K562 (cell line): ENCODE data around the gene CDT1. TPM values are rescaled to one million over a fixed set of nuclear protein-coding genes. Genes with fewer than 3 reads are reported as not detected.
A peak's percentile ranks its signal among the peaks of the same experiment; 100 is the strongest.

Experiments used
- CBX1 ChIP-seq: sonication (generic); IDR thresholded peaks from 2 replicates; pipeline ENCODE4 v1.6.1; 2016; ENCODE audit warnings: antibody characterized with exemption, low read depth, mild to moderate bottlenecking
- CBX2 ChIP-seq: fragments of 200-600 bp; sonication (generic); IDR thresholded peaks from one replicate; pipeline ENCODE4 v1.6.1; 2012; ENCODE audit warnings: mild to moderate bottlenecking, low read length, inconsistent platforms; ENCODE audit not compliant: insufficient read depth, poor library complexity, severe bottlenecking
- CHD7 ChIP-seq: fragments of 200-600 bp; sonication (generic); IDR thresholded peaks from one replicate; pipeline ENCODE4 v1.6.1; 2012; ENCODE audit warnings: mild to moderate bottlenecking, low read depth, low read length, inconsistent platforms
- MYC ChIP-seq, 2 experiments: fragments of 250-450 bp in 1 of 2; sonication (Bioruptor Pico) in 1 of 2; IDR thresholded peaks; 2 replicates each; pipeline versions ENCODE4 v1.5.1 to v1.6.1; 2012 to 2021; ENCODE audit warnings: low read depth in 2 of 2, borderline replicate concordance in 1 of 2, improper control_type of control experiment in 1 of 2, low read length in 1 of 2, mild to moderate bottlenecking in 1 of 2, moderate library complexity in 1 of 2
- POLR3G ChIP-seq: IDR thresholded peaks from 2 replicates; pipeline ENCODE4 v1.6.1; 2011; ENCODE audit not compliant: insufficient read length, insufficient replicate concordance; ENCODE audit errors: extremely low read depth
- ZNF197 ChIP-seq: fragments of 200-800 bp; sonication (Bioruptor generic); IDR thresholded peaks from 2 replicates; pipeline ENCODE4 v1.6.1; 2016; ENCODE audit warnings: low read depth, missing genetic modification characterization, missing compliant biosample characterization
- polyA plus RNA-seq, 8 experiments: library from polyadenylated mRNA; depleted of rRNA in 4 of 8; stranded (reverse) in 5 of 8; unstranded in 3 of 8; fragments of >200 nt; fragmentation: Nextera tagmentation in 2 of 8; fragmentation: Illumina TruSeq in 1 of 8; extraction: Ambion mirVana in 2 of 8; extraction: Trizol in 1 of 8; gene quantifications; 2 replicates each; pipeline versions ENCODE4 v1.2.1 to v1.2.3, GENCODE V29; 2011 to 2014; ENCODE audit warnings: inconsistent platforms in 1 of 8, missing spikeins in 1 of 8
- total RNA-seq, 7 experiments: library from RNA; depleted of rRNA in 6 of 7; stranded (reverse); fragments of >200 nt in 6 of 7; fragmentation: Illumina TruSeq in 2 of 7; extraction: Trizol in 2 of 7; gene quantifications; 2 replicates each; pipeline versions ENCODE4 v1.2.1 to v1.2.3, GENCODE V29; 2011 to 2021; ENCODE audit warnings: low replicate concordance in 1 of 7
- TF ChIP-seq, protein P1 (sequence below): fragments of 250-450 bp; sonication (Bioruptor Pico); IDR thresholded peaks from 2 replicates; pipeline ENCODE4 v1.5.0; 2021; ENCODE audit warnings: mild to moderate bottlenecking, borderline replicate concordance

The CDT1 gene
- total and polyA plus RNA-seq, 9 of the 15 experiments (the other 6 are each of a cell fraction or from before 2014, with no cell fraction given) = 0.92 to 178 (median 14.2) TPM

DNA sequence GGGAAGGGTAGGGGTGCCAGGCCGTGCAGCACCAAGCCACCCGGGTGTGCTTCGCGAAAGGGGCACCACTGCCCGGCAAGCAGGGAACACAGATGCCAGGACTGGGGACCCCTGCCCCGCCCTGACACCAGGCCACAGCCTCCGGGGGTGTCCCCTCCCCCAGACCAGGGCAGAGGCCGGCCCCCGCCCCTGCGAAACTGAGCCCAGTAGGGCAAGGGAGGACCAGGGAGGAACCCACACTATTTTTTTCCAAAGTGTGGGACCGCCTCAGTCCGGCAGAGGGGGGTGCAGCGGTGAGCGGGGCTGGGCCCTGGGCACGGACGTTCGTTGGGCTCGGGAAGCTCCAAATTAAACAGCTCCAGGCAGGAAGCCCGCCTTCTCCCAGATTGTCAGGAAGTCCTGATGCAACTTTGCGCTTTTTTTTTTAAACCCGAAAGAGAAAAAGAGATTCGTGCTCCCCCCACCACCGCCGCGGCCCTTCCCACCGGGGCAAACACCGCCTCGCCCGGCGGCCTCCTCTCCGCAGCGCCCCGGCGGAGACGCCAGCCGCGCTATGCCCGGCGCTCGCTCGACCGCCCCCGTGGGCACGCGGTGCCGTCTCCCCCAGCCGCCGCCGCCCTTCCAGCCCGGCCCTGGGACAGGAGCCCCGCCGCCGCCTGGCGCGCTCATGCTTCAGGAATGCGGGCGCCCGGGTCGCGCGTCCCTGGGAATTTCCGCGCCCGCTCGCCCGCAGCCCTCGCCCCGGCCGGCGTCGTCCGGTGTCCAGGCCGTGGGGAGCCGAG is 19.3 kb upstream of the CDT1 start (continued):
- no peak for TF ChIP-seq CHD7
- no peak for TF ChIP-seq POLR3G
- peak; percentile 39; the same call in 1 of the 2 replicates for TF ChIP-seq CBX1
- no peak for TF ChIP-seq ZNF197 (CRISPR knock-in tag)
- TF ChIP-seq CBX2 = no peak
- TF ChIP-seq, protein P1, sequence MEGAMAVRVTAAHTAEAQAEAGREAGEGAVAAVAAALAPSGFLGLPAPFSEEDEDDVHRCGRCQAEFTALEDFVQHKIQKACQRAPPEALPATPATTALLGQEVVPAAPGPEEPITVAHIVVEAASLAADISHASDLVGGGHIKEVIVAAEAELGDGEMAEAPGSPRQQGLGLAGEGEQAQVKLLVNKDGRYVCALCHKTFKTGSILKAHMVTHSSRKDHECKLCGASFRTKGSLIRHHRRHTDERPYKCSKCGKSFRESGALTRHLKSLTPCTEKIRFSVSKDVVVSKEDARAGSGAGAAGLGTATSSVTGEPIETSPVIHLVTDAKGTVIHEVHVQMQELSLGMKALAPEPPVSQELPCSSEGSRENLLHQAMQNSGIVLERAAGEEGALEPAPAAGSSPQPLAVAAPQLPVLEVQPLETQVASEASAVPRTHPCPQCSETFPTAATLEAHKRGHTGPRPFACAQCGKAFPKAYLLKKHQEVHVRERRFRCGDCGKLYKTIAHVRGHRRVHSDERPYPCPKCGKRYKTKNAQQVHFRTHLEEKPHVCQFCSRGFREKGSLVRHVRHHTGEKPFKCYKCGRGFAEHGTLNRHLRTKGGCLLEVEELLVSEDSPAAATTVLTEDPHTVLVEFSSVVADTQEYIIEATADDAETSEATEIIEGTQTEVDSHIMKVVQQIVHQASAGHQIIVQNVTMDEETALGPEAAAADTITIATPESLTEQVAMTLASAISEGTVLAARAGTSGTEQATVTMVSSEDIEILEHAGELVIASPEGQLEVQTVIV = no peak
- peak; percentile 5; the same call in 1 of the 2 replicates for TF ChIP-seq MYC (IDR thresholded peaks at IDR 0.05; ENCODE audit: low read depth, low read length)
- peak; percentile 62; the same call in 1 of the 2 replicates for TF ChIP-seq MYC (CRISPR knock-in tag; IDR thresholded peaks at IDR 0.05; ENCODE audit: borderline replicate concordance, low read depth)
